Suprapubic skin (tissue), 4 donors: ENCODE data around the gene ESPNL. TPM values are rescaled to one million over a fixed set of nuclear protein-coding genes. Genes with fewer than 3 reads are reported as not detected.

ENCODE experiments used
- DNase-seq, 2 donors: peaks; one replicate each; pipeline ENCODE4 v3.0.0-alpha.2; 2019; ENCODE audit warnings: low spot score in 2 of 2
- H3K27ac ChIP-seq: fragments of 200-600 bp; sonication (generic); one replicate; pipeline ENCODE4 v1.5.1; 2019
- H3K27me3 ChIP-seq: fragments of 200-600 bp; sonication (generic); one replicate; pipeline ENCODE4 v1.5.1; 2019
- H3K36me3 ChIP-seq: fragments of 200-600 bp; sonication (generic); one replicate; pipeline ENCODE4 v1.5.1; 2019
- H3K4me1 ChIP-seq: fragments of 200-600 bp; sonication (generic); one replicate; pipeline ENCODE4 v1.5.1; 2019
- H3K4me3 ChIP-seq: fragments of 200-600 bp; sonication (generic); one replicate; pipeline ENCODE4 v1.5.1; 2019; ENCODE audit warnings: mild to moderate bottlenecking
- H3K9me3 ChIP-seq: fragments of 200-600 bp; sonication (generic); one replicate; pipeline ENCODE4 v1.5.1; 2019
- EP300 ChIP-seq: sonication (generic); formaldehyde crosslinking; IDR thresholded peaks from one replicate; pipeline ENCODE4 v1.6.1; 2017; ENCODE audit warnings: antibody characterized with exemption
- POLR2A ChIP-seq, 2 donors: fragments of 450-650 bp; IDR thresholded peaks; one replicate each; pipeline ENCODE4 v1.6.1; 2017; ENCODE audit warnings: antibody characterized with exemption in 2 of 2, mild to moderate bottlenecking in 2 of 2, moderate library complexity in 2 of 2
- WGBS: methylation state at CpG from one replicate; pipeline ENCODE4 v1.1.5; 2018; 5-methylcytosine and 5-hydroxymethylcytosine counted together
- total RNA-seq, 4 donors: library from RNA; depleted of rRNA; stranded (reverse); fragments of >200 nt; gene quantifications; one replicate each; pipeline ENCODE4 v1.1.0, GENCODE V29; 2016

Gene ESPNL
- total RNA-seq, 4 donors from 2014 or later = 0.25 to 0.56 TPM; not detected in 2

- WGBS = 93% methylated on average over 5 of the region's 5 CpGs
- Histone ChIP-seq H3K4me1 (no peaks in the 10 kb centered on the region), H3K9me3 (no peaks in the 10 kb centered on the region), H3K27me3 (no peaks in the 10 kb centered on the region), H3K27ac (no peak overlapping the region), H3K36me3 (peaks cover 90% of the 10 kb centered on the region), H3K4me3 (no peak overlapping the region)
- DNase-seq = no peak
- TF ChIP-seq EP300 = no peak
- TF ChIP-seq POLR2A (IDR thresholded peaks at IDR 0.05) = no peak
Observed at GRCh38 chr2:238180554-238180953, 80.4 kb downstream of the ESPNL start.

- no peaks in the 10 kb centered on the region for H3K4me1 ChIP-seq
- WGBS = 64% methylated on average over 6 of the region's 6 CpGs
- TF ChIP-seq EP300 = no peak
- H3K9me3 ChIP-seq = no peaks in the 10 kb centered on the region
- H3K27me3 ChIP-seq = no peaks in the 10 kb centered on the region
- peaks cover 99% of the 10 kb centered on the region for H3K36me3 ChIP-seq
- no peak overlapping the region for H3K4me3 ChIP-seq
- H3K27ac ChIP-seq = no peak overlapping the region
- no peak for DNase-seq
Observed at GRCh38 chr2:238182362-238182761, 82.2 kb downstream of the ESPNL start.

Other genes with a start within 250 kb of the ESPNL start
- gene RAMP1, start 240.7 kb upstream of the ESPNL start, total RNA-seq = 10 to 100 TPM in 3 of 4 donors, 1 to 10 TPM in 1; 10.0 to 16.1 (median 11.2) TPM
- 10 to 100 TPM; 32.2 to 63.6 (median 39.7) TPM for gene UBE2F, start 133.3 kb upstream of the ESPNL start, total RNA-seq
- gene SCLY, start 39.3 kb upstream of the ESPNL start, total RNA-seq = 10 to 100 TPM in 2 of 4 donors, 1 to 10 TPM in 2; 5.5 to 14.5 (median 9.6) TPM
- under 1 TPM in 2 of 4 donors, not detected in 2; 0.13 to 0.23 TPM for gene KLHL30, start 38.3 kb downstream of the ESPNL start, total RNA-seq
- not detected for gene ERFE, start 58.6 kb downstream of the ESPNL start, total RNA-seq
- gene ILKAP, start 103.4 kb downstream of the ESPNL start, total RNA-seq = 10 to 100 TPM; 36.3 to 82.6 (median 49.6) TPM
- 1 to 10 TPM; 4.0 to 10.0 (median 7.0) TPM for gene HES6, start 139.7 kb downstream of the ESPNL start, total RNA-seq
- 100 to 1,000 TPM in 1 of 4 donors, 10 to 100 TPM in 3; 24.3 to 105 (median 85.9) TPM for gene PER2, start 188.3 kb downstream of the ESPNL start, total RNA-seq
- 10 to 100 TPM; 10.2 to 15.4 (median 10.6) TPM for gene TRAF3IP1, start 220.2 kb downstream of the ESPNL start, total RNA-seq